Left renal pelvis (tissue), 4 donors: ENCODE results near the gene SLC19A1. TPM values are rescaled to one million over a fixed set of nuclear protein-coding genes. Genes with fewer than 3 reads are reported as not detected.

Experiments used
- DNase-seq, 4 donors: peaks; one replicate each; pipeline ENCODE4 v3.0.0-alpha.2; 2013; ENCODE audit warnings: low read depth in 4 of 4, low spot score in 3 of 4
- polyA plus RNA-seq, 4 donors: library from polyadenylated mRNA; unstranded; fragments of 120-200 nt; gene quantifications; one replicate each; pipeline ENCODE4 v1.2.1, GENCODE V29; 2013; ENCODE audit not compliant: insufficient read length in 4 of 4

The SLC19A1 gene
- polyA plus RNA-seq, 4 donors: 24.8 to 61.9 (median 43.3) TPM

DNA sequence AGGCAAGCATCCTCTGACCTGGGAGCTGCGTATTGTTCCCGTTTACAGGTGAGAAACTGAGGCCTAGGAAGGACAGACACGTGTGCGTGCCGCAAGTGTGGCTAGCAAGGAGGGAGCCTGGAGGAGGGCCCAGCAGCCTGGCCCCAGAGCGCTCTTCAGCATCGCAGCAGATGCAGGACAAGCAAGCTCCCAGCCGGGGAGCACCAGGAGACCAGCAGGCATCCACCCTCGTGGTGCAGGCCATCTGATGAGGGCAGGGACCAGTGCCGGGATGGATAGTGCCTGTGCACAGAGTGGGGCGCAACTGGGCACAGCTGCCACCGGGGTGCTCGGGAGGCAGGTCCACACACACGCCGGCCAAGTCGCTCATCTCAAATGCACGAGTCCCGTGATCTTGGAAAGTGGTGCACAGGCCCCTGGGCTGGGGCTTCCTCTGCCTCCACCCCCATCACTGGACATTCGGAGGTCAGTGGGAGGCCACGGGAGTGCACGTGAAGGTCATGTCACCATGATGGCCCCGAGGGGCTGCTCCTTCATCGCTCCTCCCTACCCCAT is 82.2 kb downstream of the SLC19A1 start:
- DNase-seq: no peak

DNA sequence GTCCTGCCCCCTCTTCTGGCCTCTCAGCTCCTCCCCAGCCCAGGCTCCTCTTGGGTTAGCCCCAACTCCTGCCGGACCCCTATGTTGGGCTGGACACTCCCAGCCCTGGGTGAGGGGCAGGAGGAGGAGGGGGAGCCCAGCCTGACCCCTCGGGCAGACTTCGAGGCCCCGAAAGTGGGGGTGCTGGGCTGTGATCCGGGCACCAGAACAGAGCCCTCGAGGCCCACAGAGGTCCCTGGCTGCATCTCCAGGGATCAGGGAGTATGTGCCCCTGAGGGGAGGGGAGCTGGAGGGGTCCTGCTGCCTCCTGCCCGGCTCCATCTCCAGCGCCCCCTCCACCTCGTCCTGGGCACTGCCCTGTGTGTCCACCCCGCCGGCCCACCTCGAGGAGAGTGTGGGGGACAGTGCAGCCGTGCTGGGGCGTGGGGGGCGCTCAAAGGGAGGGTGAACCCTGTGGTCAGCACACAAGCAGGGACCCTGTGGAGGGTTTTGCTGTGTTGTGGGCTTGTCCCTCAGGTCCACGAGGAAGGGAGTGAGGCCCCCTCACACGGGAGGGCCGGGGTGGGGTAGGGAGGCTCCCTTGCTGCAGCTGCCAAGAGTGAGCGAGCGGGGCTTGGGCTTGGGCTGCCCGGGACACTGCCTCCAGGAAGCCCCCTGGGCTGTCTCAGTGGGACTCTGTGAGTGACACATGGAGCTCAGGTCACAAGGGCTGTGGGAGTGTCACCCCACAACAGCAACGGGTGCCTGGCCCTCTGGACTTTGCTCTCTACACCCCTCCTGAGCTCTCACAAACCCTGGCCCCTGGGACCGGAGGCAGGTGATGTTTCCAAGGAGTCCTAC is 82.8 kb downstream of the SLC19A1 start:
- no peak for DNase-seq

DNA sequence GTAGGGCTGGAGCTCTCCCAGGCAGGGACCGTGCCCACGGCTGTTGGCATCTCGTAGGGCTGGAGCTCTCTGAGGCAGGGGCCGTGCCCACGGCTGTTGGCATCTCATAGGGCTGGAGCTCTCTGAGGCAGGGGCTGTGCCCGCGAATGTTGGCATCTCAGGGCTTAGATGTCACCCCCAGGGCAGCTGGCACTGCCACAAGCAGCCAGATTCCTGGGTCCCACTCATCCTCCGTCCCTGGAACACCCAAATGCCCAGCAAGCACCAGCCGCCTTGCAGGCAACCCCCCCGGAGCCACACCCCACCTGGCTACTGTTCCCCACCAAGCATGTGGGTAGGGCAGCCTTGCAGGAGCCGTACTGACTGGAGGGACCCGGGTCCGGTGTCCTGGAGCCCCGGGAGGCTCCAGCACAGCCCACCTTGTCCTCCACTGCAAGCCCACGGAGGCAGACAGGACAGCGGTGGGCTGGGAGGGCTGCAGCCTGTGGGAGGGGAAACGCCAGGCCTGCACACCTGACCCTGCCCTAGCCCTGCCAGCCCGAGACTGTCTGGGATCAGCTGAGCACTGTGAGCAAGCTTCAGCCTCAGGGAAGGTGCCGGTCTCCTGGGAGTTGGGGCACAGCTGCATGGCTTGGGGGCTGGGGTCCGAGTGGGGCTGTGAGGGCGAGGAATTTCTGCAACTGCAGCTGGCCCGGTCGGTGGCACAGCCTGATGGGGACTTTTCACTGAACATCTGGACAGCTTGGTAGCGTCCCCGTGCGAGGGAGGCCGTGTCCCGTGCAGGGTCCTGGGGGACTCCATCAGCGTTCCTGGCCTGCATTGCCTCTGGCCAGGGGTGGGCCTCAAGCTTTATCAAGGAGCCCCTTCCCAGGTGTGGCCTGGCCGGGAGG is 83.7 kb downstream of the SLC19A1 start:
- no peak for DNase-seq

DNA sequence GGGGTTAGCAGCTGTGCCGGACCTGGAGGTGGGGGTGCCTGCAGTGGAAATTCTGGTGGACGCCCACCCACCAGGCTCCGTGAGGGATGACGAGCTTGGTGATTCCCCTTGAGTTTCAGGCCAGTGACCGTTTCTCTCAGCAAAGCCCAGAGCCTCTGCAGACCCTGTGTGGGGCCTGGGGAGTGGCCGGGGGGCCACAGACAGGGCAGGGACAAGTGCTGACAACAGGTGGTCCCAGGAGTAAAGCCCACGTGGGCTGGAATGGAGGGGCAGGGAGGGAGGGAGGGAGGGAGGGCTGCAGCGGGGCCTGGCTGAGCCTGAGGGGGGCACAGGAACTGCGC is 84.4 kb downstream of the SLC19A1 start:
- DNase-seq: no peak

GRCh38 chr21:45457161-45457831 is 84.9 kb downstream of the SLC19A1 start:
- no peak for DNase-seq

- no peak for DNase-seq
Measured at GRCh38 chr21:45456584-45457160, 85.6 kb downstream of the SLC19A1 start.

- DNase-seq: no peak
Measured at GRCh38 chr21:45455674-45456583, 86.3 kb downstream of the SLC19A1 start.

GRCh38 chr21:45454926-45455673 is 87.1 kb downstream of the SLC19A1 start:
- DNase-seq: no peak

DNA sequence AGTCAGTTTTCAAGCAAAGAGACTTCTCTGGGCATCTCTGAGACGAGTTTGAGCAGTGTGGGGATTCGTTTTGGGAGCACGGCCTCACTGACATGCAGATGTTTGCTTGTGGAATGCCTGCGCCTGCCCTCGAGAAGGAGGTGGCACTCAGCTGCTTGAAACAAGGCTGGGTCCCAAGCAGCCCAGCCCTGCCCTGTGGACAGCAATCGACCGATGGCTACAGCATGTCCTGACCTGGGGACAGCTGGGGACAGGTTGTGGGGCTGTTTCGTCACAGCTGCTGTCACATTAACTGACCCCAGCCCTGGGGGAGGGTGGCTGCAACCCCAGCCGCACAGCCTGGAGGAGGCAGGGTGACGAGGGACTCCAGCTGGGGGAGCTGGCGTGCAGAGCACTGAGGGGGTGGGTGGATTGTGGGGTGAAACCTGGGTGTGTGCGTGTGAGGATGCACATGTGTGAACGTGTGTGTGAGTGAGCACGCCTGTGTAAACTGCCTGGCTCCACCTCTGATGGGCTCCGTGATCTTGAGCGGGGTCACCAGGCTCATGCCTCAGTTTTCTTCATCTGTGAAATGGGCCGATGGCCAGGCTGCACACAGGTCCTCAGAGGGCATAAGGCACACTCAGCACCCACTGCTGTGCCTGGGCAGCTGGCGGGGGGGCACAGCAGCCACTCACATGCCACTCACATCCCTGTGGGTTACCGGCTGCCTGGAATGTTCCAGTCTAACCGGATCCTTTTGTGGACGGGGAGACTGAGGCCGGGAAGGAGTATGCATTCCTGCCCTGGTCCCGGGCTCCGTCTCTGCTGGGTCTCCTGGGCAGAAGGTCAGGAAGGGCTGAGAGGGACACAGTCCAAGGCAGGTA is 87.9 kb downstream of the SLC19A1 start:
- no peak for DNase-seq

DNA sequence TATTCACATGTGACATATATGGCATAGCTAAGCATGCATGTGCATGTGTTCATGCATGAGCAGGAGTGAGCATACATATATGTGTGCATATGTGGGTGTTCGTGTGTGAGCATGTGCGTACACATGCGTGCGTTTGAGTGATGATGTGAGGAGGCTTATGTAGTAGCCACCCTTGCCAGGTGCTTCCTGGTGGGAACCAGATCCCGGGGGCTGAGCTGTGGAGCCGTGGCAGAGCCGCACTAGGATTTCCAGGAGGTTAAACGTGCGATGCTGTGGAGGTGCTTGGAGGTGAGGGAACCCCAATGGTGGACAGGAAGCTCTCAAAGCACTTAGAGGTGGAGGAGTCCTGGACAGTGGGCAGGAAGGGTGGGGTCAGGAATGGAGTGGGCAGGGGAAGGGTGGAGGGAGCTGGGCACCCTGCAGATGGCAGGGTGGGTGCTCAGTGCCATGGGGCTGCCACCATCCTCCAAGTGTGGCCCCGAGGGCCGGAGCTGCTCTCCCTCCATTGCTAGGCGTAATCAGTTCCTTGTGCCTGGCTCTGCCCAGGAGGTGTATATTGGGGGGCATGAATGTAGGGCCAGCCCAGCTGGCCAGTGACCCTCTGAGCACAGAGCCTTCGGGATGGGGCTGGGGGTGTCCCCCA is 88.8 kb downstream of the SLC19A1 start:
- no peak for DNase-seq

- DNase-seq: no peak
Measured at GRCh38 chr21:45452696-45453307, 89.4 kb downstream of the SLC19A1 start.

- no peak for DNase-seq
Measured at GRCh38 chr21:45451771-45452182, 90.5 kb downstream of the SLC19A1 start.

DNA sequence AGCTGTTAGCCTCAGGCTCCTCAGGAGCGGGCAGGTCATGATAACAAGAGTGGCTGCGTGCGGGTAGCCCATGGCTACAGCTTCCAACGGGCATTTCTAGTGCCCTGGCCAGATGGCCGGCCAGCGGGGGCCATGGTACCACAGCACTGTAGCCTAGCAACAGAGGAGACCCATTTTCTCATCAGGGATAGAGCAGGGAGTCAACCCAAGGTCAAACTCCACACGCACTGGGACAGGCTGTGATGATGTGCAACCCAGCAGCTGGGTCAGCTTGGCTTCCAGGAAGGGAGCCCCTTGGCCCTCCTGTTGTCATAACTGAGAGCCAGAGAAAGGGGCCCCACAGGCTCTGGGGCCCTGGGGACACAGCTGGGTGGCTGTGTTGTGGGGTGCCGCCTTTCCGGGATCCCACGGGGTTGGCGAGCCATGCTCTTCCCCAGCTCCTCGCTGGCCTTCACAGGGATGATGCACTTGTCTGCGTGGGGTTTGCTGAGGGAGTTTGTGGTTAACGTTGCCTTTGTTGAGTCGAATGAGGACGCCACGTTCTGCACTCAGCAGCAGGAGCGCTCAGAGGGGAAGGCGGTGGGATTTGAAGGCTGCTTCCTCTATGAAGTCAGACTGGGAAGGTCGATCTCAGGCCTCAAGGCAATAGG is 91.0 kb downstream of the SLC19A1 start:
- no peak for DNase-seq

- DNase-seq: no peak
Measured at GRCh38 chr21:45450423-45451090, 91.7 kb downstream of the SLC19A1 start.

GRCh38 chr21:45449658-45450422 is 92.4 kb downstream of the SLC19A1 start:
- no peak for DNase-seq
